GM19328 (cell line): ENCODE measurements around the gene NMNAT2.

Source experiments
- ATAC-seq: cut with Tn5 transposase; IDR thresholded peaks from one replicate; pipeline ENCODE4 v1.9.1; 2021; ENCODE audit warnings: mild to moderate bottlenecking, moderate library complexity; ENCODE audit not compliant: unreplicated experiment

NMNAT2 gene

DNA sequence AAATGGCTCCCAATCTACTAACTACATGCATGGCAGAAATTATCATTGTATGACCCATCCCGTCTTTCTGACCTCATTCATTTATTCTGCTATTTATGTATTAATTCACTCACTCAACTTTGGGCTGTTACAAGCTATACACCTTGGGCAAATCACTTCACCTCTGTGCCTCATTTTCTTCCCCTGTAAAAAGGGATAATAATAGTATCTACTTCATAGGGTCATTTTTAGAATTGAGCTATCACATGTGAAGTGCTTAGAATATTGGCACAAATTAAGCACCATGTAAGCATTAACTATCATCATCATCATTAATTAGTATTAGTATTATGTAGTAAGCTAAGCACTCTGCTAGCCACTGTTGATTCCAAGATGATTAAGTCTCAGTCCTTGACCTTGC is 52.1 kb downstream of the NMNAT2 start:
- ATAC-seq, result no peak

DNA sequence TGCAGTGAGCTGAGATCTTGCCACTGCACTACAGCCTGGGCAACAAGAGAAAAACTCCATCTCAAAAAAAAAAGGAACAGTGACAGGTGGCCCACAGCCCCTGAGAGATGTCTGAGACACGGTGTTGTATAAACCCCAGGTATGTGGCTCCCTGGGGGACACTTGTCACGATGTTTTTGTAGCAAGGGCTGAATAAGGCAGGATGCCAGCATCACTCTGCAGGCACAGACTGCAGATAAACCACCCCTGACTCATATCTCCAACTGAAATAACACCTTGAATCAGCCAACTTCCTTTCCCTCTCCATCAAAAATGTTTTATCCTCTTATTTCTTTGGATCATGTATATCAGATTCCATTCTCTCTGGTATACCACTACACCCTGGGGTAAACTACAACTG is 52.5 kb downstream of the NMNAT2 start:
- ATAC-seq, result no peak

DNA sequence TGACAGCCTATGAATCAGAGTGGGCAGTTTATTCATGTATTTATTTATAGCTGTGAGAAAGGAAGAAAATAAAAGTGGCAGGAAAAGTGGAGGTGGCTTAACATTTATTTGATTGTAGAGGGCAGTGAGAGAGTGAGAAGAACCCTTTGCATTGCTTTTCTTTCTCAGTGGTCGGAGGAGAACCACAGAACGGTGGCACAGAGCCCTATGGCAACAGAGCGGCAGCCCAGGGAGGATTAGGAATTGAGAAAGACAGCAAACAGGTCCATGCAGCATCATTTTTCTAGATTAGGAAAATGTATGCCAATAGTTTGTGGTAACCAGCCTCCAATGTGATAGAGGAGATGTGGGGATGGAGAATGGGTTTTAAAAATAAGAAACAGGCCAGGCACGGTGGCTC is 53.1 kb downstream of the NMNAT2 start:
- ATAC-seq, result no peak

DNA sequence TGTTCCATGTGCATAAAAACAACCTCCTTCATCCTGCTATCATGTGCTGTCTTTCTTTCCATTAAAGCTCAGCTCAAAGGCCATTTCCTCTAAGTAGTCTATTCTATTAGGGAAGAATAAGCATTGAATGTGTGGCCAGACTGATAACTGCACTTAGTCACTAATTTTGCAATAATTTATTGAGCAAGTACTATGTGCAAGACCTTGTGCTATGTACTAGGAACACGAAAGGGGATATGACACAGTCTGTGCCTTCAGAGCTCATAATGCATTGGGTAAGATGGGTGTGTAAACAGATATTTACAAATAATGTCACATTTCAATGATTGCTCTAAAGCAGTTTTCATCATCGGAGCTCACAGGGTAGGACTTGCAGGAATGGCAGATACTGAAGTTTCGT is 54.2 kb downstream of the NMNAT2 start:
- ATAC-seq, result no peak

DNA sequence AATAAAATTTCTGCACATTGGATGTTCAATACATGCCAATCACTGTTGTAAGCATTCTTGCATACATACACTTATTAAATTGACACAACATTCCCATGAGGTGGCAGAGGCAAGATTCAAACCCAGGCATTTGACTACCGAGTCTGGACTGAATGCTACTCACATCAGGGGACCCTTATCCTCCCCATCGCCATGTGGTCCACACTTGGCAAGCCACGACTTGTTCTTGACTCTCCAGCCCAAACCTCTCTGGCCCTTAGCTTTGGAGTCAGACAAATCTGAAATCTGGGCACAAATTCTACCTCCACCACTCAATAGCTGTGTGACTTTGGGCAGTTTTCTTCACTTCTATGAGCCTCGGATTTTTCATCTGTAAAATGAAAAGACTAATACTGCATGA is 57.1 kb downstream of the NMNAT2 start:
- no peak for ATAC-seq

DNA sequence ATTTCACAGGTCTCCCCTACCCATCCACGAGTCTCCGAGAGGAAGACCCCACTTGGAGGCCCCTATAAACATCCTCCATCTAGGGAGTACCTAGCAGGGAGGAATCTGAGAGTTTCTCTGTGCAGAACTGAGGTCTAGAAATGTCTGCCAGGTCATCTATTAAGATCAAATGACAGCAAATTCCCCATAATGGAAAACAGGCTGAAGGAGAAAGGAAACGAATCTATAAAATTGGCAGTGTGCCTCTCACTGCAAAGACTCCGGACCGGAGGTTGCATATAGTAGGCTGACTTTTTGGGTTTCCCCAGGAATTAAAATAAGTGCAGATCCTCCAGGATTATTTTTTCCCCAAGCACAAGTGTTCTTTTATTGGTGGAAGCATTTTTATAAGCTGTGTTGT is 57.7 kb downstream of the NMNAT2 start:
- ATAC-seq, result no peak

DNA sequence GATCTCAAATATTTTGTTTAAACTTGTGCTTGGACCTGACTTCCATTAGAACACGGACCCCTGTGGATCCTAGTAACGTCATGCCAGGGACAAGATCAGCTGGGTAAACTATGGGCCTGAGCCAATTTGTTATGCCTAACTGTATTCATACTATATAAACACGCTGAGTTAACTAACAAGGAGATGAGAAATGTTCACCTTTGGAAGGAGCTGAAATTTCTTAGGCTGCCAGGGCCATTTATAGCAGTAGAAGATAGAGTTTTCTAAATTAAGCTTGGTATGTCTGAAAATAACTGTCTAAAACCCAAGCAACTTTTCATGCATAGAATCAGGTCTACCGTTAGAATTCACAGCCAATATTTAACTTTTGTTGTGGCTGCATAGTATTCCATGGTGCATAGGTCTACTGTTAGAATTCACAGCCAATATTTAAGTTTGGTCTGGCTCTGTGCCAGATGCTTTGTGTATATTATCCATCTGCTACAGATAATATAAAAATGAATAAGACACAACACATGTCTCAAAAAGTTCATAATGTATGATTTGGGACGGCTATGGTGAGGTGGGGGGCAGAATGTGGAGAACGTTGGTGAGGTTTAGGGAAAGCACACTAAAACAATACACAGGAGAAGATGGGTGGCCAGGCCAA is 61.5 kb downstream of the NMNAT2 start:
- ATAC-seq, result no peak

DNA sequence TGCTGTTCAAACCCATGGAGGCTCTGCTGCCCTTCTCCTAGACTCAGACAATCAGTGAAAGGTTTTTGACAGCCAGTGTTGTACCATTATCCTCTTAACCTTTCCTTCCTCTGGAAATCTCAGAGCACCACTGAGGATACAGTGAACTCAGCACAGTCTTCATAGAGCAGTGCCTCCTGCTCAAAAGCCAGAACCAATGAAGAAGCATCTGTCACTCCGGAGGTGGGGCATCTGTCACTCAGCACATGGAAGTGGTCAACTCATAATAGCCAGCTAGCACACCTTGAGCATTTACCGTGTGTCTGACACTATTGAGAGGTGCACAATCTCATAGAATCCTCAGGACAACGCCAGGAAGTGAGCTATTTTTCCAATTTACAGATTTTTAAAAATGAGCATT is 62.4 kb downstream of the NMNAT2 start:
- ATAC-seq, result no peak

DNA sequence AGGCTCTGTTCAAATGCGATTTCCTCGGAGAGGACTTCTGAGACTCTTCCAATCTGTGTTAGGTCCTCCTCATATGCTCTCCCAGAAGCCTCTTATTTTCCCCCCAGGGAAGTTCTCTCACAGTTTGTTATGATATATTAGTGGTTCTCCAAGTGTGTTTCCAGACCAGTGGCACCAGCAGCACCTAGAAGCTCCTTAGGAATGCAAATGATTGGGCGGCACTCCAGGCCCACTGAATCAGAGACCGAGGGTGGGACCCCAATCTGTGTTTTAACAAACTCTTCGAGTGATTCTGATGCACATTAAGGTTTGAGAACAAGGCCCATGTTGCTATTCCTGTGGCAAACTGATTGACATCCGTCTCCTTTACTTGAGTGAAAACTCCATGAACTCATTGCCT is 63.0 kb downstream of the NMNAT2 start:
- ATAC-seq, result no peak

DNA sequence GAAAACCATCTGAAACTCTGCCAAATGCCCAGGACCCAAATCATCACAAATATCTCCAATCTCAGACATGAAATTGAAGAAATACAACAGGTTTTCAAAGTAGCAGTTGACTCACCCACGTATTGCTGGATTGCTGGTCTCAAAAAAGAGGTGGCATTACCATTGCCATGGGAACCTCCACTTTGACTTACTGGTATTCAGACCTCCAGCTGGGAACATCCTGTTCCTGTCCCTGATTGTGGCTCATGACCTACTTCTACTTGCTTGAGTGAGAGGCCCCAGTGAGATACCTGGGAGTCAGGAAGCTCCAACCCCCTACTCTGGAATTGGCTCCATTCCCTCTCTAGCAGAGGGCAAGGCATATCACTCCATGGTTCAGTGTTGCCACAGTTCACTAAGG is 64.6 kb downstream of the NMNAT2 start:
- ATAC-seq, result no peak

DNA sequence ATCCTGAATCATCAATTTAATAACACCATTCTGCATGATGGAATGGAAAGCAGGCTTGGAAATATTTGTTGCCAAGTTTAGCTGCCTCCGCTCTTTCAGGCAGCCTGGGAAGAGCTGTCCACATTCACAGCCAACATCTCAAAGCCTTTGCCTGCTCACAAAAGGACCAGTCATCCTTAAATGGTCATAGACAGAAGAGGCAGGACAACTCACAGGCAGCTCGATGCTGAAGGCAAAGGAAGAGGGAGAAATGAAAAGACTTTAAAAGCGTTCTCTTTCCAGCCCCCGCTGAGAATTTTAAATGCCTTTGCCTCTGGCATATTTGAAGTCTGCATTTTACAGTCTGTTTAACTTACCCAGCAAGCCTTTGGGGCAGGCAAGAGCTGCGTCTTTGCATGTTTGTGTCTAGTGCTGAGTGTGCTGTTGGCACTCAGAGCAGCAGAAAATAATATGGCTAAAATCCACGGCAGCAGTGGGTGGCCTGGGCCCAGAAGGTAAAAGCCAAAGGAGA is 68.9 kb downstream of the NMNAT2 start:
- ATAC-seq, result no peak

DNA sequence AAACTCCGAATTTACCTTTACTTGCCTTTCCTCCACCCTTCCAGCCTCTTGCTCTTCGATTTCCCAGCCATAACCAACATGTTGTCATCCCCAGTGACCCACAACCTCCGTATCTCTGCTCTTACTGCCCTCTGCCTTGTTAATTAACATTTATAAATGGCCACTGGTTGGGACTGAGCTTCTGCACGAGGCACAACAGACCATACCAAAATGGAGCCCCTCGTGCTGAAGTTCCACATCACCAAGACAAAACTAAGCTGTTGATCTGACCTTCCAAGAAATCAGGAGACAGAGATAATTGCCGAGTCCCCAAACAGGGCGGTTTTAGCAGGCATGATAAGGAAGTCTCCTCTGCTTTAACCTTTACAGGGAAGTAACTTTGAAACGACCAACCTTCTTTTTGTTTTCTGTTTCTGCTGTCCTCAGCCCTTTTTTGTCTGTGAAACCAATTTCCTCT is 71.9 kb downstream of the NMNAT2 start:
- no peak for ATAC-seq

DNA sequence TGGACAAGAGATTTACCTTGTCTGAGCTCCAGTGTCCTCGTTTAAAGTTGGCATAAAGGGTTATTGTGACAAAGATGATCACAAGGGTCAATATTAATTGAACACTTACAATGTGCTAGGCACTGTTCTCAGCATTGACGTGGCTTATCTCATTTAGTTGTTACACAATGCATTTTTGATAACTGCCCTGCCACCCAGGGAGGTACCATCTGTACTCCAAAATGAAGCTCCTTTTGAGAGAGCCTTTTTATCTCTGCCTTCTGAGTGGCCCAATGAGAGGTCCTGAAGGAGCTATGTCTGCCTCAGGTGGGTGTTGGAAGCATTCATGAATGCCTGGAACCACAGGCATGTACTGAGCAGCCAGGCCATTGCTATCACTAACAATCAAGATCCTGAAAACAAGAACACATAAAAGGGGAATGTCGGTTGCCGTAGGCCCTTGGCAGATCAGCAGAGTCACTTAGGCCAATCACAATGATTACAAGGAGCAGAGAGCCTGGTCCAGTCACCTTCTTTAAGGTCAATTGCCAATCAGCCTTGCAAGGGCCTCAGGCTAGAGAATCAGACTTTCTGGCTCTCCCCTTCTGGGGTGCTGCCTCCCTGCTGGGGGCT is 78.5 kb downstream of the NMNAT2 start:
- ATAC-seq, result no peak

DNA sequence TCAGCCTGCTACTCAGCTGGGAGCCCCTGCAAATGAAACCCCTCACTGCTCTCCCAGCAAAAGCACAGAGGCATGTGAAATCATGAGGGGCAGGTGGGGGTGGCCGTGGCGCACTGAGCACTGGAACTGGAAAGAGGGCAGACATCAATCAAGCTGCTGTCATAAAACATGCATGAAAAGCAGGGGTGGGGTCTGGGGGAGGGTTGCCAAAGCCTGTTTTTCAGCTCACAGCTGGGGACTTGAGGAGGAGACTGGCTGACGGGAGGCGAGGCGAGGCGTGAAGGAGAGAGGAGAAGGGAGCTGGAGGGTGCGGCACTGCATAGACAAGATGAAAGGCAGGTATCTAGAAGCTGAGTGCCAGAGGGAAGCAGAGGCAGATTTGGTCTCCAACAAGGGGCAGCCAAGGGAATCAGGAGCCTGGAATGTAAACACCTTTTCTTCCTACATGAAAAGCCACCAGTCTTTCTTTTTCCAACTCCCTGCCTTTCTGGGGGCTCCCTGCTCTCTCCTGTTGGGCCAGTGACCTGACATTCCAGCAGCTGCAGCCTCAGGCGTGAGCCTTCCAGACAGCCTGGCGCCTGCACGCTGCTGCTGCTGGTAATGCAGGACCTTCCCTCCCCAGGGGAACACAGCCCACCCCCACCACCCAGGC is 87.0 kb downstream of the NMNAT2 start:
- no peak for ATAC-seq

DNA sequence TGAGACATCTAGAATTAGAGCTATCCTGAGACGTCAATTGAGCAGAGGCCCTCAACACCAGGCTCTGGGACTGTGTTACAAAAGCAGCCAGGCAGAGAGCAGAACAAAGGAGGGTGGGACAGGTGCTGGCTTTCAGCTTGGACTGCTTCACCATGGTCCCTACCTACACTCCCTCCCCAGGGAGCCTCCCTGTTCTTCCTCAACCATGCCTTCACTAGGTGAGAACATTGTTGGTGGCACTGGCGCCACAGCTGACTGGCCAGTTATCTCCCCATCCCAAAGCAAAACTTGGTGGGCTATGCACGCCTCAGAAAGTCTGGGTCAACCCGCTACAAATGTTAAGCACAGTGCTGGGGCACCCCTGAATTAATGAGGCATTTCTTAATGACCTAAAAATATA is 87.8 kb downstream of the NMNAT2 start:
- ATAC-seq, result no peak

DNA sequence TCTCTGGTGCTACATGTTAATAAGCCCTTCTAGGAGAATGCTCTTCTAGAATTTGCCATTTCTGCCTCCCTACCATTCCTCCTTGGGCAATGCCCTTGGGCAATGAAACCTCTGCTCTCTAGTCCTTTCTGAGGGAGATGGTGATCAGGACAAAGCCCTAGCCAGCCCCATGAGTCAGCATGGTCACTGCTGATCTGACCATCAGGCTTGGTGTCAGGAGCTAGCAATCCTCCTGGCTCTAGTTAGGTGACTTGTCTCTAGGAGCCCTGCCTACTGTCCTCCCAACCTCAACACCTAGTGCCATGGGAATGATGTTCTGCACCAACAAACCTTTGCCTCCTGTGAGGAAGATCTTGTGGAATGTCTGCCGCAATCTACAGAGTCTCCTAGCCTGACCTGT is 89.8 kb downstream of the NMNAT2 start:
- ATAC-seq, result no peak

DNA sequence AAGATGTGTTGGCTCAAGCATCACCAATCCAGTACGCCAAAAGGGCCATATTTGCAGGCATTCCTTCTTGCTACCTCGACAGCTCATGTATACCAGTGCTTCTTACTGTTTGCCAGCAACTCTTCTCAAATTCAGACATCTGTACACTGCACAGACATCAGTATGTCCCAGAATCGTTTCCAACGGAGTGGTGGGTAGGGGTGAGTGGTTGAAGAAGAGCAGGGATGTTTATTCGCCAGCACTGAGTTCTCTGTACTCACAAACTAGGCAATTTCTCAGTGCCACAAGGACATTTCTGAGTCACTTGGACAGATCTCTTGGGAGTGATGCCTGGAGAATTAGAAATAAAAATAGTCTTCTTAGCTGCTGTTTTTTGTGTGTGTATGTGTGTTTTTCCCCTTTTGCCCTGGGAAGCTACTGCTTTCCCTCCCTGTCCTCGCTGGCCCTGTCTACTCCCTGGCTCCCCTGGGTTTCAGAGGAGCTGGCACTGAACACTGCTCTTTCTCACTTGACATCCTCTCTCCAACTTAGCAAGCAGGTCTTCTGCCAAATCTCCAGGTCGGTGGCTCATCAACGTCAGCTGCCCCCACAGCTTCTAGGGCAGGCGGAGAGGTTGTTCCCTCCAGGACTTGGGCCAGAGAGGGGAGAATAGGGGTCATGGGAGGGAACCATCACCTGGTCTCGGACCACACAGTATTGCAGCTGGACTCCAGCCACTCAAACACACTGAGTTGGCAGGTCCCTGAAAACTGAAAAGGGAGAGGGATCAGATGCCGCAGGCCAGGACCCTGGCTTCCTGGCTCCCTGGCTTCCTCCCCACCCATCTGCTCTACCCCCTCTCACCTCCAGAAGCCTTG is 90.5 kb downstream of the NMNAT2 start:
- no peak for ATAC-seq

DNA sequence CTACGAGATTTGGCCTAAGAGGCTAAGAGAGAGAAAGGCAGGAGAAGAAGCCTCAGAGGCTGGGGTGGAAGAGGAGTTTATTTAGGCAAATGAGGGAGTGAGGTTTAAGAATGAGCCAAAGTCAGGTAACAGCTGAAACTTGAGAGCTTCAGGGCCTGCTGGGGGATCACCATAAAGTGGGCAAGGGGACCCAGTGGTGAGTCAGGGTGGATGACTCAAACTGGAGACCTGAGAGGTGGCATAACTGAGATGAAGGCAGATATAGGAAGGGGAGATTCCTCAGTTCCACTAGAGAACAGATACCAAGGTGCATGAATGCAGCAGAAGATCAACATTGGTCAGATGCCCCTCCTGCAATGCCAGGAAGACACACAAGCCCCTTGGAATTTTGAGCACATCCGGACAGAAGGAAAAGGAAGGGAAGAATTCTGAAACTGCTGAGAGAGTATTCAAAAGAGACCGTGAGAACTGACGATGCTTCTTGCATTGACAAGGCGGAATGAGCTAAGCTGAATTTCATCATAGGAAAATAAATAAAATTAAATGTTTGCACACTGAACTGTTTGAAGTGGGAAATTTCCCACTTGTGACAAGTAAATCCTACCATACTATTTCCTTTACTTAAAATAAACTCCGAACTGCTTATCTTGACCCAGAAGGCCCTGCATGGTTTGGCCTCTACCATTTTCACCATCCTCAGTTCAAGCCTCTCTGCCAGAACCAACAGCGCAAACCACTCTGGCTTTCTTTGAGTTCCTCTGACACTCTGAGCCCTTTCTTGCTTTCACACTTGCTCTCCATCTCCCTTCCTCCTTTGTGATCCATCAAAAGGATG is 94.1 kb downstream of the NMNAT2 start:
- no peak for ATAC-seq

DNA sequence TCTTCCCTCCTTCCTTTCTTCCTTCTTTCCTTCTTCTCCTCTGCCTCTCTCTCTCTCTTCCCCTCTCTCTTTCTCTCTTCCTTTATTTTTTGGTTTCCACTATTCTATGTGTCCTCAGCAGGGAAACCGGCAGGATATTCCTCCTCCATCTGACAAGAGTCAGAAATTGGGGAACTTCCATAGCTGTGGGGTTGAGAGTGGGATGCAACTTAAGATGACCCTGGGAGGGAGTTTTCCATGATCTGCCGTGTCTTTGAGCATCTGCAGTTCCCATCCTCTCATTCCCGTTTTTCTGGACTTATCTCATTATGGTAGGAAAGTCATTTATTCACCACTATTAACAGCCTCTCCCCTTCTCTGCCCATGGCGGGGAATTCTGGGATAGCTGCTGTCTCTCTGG is 98.6 kb downstream of the NMNAT2 start:
- no peak for ATAC-seq

DNA sequence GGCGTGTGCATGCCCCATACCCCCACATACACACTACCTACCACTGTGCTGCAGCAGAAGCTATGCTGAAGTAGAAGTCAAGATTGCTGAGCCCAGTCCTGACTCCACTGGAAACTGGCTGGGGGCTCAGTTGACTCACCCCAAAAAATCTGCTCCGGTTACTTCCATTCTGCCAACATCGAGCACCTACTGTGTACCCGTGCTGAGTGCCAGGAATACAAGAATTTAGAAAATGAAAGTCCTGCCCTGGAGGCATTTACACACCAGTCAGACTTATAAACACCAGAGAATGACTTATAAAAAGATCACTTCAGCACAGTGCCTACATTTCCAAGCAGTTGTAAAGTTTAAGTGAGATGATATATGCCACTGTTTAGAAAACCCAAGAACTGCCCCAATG is 99.1 kb downstream of the NMNAT2 start:
- no peak for ATAC-seq

DNA sequence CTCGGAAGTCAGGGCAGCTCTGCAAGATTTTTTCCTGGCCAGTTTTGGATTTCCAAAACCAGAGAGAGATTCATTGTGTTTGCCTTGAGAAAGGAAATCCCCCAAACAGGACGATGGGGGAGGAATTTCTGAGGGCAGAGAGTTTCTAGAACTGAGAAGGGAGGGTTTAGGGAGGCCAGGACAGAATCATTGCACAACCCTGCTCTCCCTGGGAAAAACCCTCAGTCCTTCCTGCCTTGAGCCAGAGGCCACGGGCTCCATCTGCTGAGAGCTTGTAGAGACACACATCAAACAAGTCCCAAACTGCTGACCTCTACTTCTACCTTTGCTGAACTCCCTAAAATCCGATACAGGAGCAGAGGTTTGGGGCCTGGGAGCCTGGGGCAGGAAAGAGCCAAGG is 99.7 kb downstream of the NMNAT2 start:
- ATAC-seq, result no peak
